GM19351 (cell line): ENCODE measurements around the gene SYT12.
"Not testable (repeated sequence)": the region's sequence is repeated elsewhere in the genome, so short reads cannot be mapped to it uniquely, and the experiment has no call there.

Source experiments
- ATAC-seq: cut with Tn5 transposase; IDR thresholded peaks from one replicate; pipeline ENCODE4 v1.9.1; 2021; ENCODE audit warnings: mild to moderate bottlenecking, moderate library complexity; ENCODE audit not compliant: unreplicated experiment

SYT12 gene

GRCh38 chr11:66992041-66992440, 30.9 kb upstream of the SYT12 start:
- no peak for ATAC-seq

DNA sequence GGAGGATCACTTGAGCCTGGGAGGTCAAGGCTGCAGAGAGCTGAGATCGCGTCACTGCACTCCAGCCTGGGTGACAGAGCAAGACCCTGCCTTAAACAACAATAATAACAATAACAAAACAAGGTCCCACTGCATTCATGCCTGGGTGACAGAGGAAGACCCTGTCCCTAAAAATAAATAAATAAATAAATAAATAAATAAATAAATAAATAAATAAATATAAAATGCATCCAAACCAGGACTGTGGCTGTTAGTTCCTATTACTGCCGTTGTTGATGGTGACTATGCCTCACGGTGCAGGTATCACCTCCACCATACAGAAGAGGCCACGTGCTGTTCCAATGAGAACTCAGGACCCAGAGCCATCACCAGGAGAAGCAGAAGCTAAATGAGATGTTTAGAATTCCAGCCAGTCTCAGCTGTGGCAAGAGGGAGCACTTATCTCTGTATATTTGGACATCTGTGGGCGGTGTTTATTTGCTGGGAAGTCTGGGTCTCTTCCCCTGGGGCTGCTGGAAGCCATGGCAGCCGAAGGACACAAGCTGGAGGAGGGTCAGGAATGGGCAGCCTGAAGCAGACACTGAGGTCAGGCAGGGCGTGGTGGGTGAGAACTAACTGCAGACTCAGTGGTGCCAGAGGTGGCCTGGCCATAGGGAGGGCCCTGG, 26.2 kb upstream of the SYT12 start:
- ATAC-seq, result no peak

- ATAC-seq, result no peak
Measured at GRCh38 chr11:66999555-66999954, 23.4 kb upstream of the SYT12 start.

DNA sequence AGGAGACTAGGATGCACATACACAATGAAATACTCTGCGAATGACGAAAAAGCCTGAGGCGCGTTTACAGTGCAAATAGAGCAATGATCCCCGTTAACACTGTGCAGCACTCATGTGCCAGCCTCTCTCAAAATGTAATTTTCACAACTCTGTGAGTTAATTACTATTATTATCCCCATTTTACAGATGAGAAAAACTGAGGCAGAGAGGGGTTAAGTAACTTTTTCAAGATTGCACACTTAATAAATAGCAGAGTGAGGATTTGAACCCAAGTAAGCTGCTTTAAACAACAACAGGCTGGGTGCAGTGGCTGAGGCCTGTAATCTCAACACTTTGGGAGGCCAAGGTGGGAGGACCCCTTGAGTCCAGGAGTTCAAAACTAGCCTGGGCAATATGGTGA, 21.6 kb upstream of the SYT12 start:
- no peak for ATAC-seq

DNA sequence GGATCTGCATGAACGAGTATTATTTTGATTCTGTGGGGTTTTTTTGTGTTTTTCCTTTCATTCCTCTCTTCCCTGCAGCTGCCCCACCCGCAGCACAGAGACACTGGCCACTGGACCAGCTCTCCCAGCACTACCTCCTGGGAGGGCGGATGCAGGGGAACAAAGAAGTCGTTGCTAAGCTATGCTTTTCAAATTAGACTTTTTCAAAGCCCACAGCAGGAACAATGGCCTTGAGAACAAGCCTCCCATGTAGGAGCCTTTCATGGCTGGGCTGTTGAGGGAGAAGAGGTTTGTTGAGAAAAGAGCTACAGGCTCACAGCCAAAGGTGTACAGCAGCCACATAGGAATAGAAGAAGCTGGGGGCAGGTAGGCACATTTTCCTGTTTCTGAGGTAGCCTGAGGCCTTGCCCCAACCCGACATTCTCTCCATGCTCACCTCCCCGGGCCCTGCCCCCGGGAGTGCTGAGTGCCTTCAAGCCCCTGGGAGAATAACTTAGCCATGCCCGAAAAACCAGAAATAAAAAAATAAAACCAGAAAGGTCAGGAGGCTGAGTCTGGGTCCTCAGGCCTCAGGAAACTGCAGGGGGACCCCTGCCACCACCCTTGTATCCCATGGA, 20.5 kb upstream of the SYT12 start:
- ATAC-seq, result no peak

- ATAC-seq, result no peak
Measured at GRCh38 chr11:67002921-67003411, 20.0 kb upstream of the SYT12 start.

GRCh38 chr11:67005200-67005599, 17.7 kb upstream of the SYT12 start:
- not testable (repeated sequence) for ATAC-seq

GRCh38 chr11:67006029-67006884, 16.7 kb upstream of the SYT12 start:
- no peak for ATAC-seq

DNA sequence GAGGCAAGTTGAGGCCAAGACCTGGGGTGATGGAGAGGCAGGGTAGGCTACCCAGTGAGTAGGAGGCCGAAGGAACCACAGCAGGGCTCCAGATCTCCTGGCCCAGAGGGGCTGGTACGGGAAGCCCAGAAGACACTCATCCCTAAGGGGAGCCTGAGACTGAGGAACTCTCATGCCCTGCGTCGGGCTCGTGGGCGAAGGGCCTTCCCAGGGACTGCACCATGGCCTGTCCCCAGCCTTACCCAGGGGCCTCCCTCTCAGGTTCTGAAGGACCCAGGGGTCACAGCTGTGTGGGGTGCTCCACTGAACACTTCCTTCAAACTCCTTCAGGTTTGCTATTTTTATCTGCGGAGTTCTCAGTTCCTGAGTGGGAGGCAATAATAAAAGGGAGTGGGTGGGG, 15.8 kb upstream of the SYT12 start:
- ATAC-seq, result no peak

- no peak for ATAC-seq
Measured at GRCh38 chr11:67010296-67010905, 12.5 kb upstream of the SYT12 start.

DNA sequence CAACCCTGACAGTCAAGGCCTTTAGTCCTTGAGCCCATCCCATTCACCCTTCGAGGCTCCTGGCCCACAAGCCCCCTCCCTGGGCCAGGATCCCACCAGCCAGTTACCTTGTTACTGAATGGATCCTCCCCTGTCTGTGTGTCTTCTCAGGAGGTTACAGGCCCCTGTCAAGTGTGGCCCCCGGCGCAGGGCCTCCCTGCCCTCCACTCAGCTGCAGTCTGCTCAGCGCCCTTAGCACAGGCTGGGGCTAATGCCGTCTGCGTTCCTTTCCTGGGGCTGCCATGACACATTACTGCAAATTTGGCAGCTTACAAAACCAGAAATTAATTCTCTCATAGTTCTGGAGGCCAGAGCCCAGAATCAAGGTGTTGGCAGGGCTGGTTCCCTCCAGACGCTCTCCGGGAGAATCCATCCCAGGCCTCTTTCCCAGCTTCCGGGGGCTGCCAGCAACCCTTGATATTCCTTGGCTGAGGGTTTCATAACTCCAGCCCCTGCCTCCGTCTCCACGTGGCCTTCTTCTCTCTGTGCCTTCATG, 9.4 kb upstream of the SYT12 start:
- no peak for ATAC-seq

- no peak for ATAC-seq
Measured at GRCh38 chr11:67014343-67014742, 8.6 kb upstream of the SYT12 start.

DNA sequence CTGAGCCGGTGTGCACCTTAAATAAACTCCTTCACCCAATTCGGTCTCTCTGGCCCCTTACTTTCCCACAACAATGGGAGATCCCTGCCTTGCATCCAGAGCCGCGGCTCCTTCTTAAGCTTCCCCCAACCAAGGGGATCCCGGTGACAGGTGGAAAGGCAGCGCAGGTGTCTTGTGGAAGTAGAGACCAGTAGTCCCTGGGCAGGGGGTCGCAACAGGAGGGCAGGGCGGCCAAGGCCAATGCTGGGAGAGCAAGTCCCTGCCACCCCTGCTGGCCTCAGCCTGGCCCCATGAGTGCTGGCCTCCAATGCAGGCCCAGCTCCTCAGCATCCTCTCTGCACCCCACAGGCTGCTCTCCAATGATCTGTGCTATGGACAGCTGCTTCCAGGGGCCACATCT, 7.9 kb upstream of the SYT12 start:
- ATAC-seq, result no peak

DNA sequence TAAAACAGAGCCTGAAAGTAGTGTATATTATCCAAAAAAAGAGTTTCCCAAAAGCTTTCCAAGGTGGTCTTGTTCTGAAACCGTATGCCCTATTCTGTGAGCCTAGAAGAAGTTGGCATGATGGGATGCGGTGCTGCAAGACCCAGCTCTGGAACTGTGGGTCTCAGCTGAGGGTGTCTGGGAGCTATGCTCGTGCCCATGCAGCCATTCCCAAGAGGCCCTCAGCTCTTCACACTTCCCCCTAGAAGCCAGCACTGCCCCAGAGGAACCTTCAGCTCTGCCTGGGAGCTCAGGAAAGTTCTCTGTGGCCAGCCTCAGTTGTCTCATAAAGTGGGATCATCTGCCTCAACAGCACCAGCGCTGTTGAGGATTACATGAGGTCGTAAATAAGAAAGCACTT, 6.4 kb upstream of the SYT12 start:
- no peak for ATAC-seq

- ATAC-seq, result no peak
Measured at GRCh38 chr11:67020949-67021348, 2.0 kb upstream of the SYT12 start.

- no peak for ATAC-seq
Measured at GRCh38 chr11:67022341-67022933, 497 bp upstream of the SYT12 start.

DNA sequence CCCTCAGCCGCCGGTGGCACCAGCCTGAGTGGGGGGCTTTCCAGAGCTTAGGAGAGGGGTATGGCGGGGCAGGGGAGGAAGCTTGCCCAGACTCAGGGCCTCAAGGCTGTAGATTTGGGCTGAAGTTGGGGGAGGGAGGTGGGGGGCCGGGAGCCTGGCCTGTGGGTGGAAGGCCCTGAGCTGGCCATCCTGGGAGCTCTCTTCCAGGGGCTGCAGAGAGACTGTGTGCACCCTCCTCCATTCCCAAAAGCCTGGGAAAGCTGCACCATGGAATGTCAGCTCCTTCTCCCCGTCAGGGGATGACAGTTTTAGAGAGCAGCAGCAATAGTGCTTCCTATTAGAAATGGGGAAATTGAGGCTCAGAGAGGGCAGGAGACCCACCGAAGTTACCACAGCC, 1.0 kb downstream of the SYT12 start:
- no peak for ATAC-seq

GRCh38 chr11:67024410-67024809, 1.5 kb downstream of the SYT12 start:
- no peak for ATAC-seq

GRCh38 chr11:67024966-67025365, 2.0 kb downstream of the SYT12 start:
- ATAC-seq, result no peak

GRCh38 chr11:67025750-67026149, 2.8 kb downstream of the SYT12 start:
- ATAC-seq, result no peak

- ATAC-seq, result no peak
Measured at GRCh38 chr11:67026941-67027340, 4.0 kb downstream of the SYT12 start.
